A673 (cell line): Measurements from ENCODE around the gene PLCL1. TPM values are rescaled to one million over a fixed set of nuclear protein-coding genes. Genes with fewer than 3 reads are reported as not detected.

Experiments used
- BruUV-seq: library from RNA; stranded (reverse); fragments of 400-500 nt; replicated peaks from 2 replicates; lab custom pipeline; 2021; lab: Mats Ljungman, UMichigan
- CTCF ChIA-PET: fragments of 300-600 bp; sonication (Branson Sonifier 250); formaldehyde crosslinking; loops from one replicate; lab custom pipeline; 2022; ENCODE audit warnings: antibody characterized with exemption; lab: Charles Lee
- POLR2A ChIA-PET: fragments of 300-600 bp; sonication (Branson Sonifier 250); formaldehyde crosslinking; loops from one replicate; lab custom pipeline; 2022; ENCODE audit warnings: antibody characterized with exemption; ENCODE audit not compliant: low non-redundant PET; lab: Charles Lee
- DNase-seq: peaks from one replicate; pipeline ENCODE4 v3.0.0-alpha.2; 2015; ENCODE audit warnings: low spot score
- H3K27ac ChIP-seq: fragments of 200-600 bp; sonication (generic); 2 replicates; pipeline ENCODE4 v1.5.1; 2016; ENCODE audit warnings: mixed run types, low read depth, mild to moderate bottlenecking, mixed read lengths, antibody characterized with exemption, low read length; ENCODE audit not compliant: poor library complexity, severe bottlenecking
- H3K27me3 ChIP-seq: fragments of 200-600 bp; sonication (generic); replicated peaks from 2 replicates; pipeline ENCODE4 v1.6.1; 2017; ENCODE audit warnings: mixed run types, low read depth, mild to moderate bottlenecking, mixed read lengths, antibody characterized with exemption, low read length; ENCODE audit not compliant: insufficient read depth, poor library complexity
- H3K36me3 ChIP-seq: fragments of 200-600 bp; sonication (generic); 2 replicates; pipeline ENCODE4 v1.6.1; 2016; ENCODE audit warnings: mixed run types, mild to moderate bottlenecking, mixed read lengths, antibody characterized with exemption, low read length; ENCODE audit not compliant: insufficient read depth, poor library complexity, severe bottlenecking
- H3K4me1 ChIP-seq: fragments of 200-600 bp; sonication (generic); 2 replicates; pipeline ENCODE4 v1.6.1; 2017; ENCODE audit warnings: mixed run types, mild to moderate bottlenecking, mixed read lengths, antibody characterized with exemption, low read length; ENCODE audit not compliant: insufficient read depth, poor library complexity, severe bottlenecking
- H3K4me3 ChIP-seq: fragments of 200-600 bp; sonication (generic); 2 replicates; pipeline ENCODE4 v1.5.1; 2016; ENCODE audit warnings: low read depth, mixed run types, mild to moderate bottlenecking, mixed read lengths, low read length; ENCODE audit not compliant: poor library complexity, severe bottlenecking
- H3K9me3 ChIP-seq: fragments of 200-600 bp; sonication (generic); 2 replicates; pipeline ENCODE4 v1.6.1; 2016; ENCODE audit warnings: mixed run types, low read depth, mild to moderate bottlenecking, mixed read lengths, antibody characterized with exemption, low read length; ENCODE audit not compliant: poor library complexity, severe bottlenecking
- CTCF ChIP-seq: fragments of 300-800, 200-600 bp; sonication (generic); conservative IDR thresholded peaks from 2 replicates; pipeline ENCODE4 v1.5.1; 2017; ENCODE audit warnings: low read depth, mild to moderate bottlenecking, antibody characterized with exemption, low read length, moderate library complexity, mixed read lengths
- EZH2 ChIP-seq: fragments of 200-600 bp; sonication (generic); IDR thresholded peaks from 2 replicates; pipeline ENCODE4 v1.6.1; 2017; ENCODE audit warnings: borderline replicate concordance, low read depth, mild to moderate bottlenecking, mixed read lengths, antibody characterized with exemption, low read length; ENCODE audit not compliant: poor library complexity, severe bottlenecking
- intact Hi-C: fragments of 100-400 bp; cut with micrococcal nuclease; formaldehyde crosslinking; loops from one replicate; pipeline ENCODE4 v1.10.0; 2022; ENCODE audit not compliant: unreplicated experiment
- total RNA-seq: library from RNA; stranded (reverse); gene quantifications from 2 replicates; pipeline ENCODE4 v1.2.3, GENCODE V29; 2021

The PLCL1 gene
- total RNA-seq, 1 experiment from 2014 or later: not detected

DNA sequence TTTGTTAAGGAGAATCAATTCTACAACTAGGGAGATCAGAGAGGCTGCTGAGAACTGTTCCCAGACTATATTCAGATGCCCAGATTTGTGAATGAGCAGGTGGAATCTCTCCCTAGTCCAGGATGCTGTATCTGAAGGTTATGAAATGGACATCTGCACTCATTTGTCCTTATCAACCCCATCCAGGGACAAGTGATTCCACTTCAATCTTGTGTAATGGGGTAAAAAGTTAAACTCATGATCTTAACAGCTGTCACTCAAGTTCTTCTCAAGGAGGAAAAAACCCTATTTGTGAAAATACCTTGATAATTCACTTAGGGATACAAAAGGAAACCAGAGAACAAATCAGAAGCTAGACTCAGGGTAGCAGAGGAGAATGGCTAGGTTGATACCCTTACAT is 144.8 kb downstream of the PLCL1 start:
- no TSS peak for BruUV-seq
- DNase-seq: no peak
- Histone ChIP-seq H3K4me3 (no peak overlapping the region), H3K27ac (no peak overlapping the region), H3K4me1 (no peaks in the 10 kb centered on the region), H3K36me3 (no peaks in the 10 kb centered on the region), H3K9me3 (no peaks in the 10 kb centered on the region), H3K27me3 (no peaks in the 10 kb centered on the region)
- TF ChIP-seq CTCF: no peak
- no peak for TF ChIP-seq EZH2
- intact Hi-C loops: no loop called here
- POLR2A ChIA-PET: no interaction called here
- CTCF ChIA-PET: no interaction called here

DNA sequence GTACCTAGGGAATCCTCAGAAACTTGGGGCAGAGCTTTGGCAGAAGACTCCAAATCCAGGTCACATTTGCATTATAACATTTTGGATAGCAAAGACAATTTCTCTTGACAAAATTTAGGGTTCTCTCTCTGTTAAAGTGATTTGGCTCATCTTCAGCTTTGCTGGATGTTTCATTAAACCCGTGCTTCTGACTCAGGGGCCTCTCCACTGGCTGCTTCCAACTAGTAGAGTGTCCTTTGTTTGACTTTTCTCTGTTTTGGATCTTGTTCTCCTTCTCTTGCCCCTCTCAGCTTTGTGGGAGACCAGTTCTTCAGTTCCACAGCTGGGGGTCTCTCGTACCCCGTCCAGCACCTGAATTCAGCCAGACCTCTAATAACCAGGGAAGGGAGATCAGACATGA is 145.6 kb downstream of the PLCL1 start:
- CTCF ChIA-PET: no interaction called here
- no peak for DNase-seq
- BruUV-seq: no TSS peak

DNA sequence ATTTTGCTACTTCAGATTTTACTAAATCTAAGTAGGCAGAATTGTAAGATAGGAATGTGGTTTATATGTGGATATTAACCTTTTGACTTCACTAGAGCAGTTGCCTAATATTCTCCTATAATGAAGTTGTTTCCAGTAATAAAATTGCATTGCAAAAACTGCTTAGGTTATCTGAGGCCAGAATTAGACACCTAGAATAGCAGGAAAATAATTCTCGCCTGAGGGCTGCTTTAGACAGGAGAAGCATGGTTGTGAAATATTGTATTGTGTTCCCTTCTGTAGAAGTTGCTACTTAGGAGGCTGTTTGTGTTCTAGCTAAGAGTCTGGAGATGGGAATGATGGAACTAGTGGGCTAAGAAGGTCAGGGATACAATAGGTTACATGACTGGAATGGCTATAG is 146.3 kb downstream of the PLCL1 start:
- Histone ChIP-seq H3K4me1 (no peaks in the 10 kb centered on the region), H3K36me3 (no peaks in the 10 kb centered on the region), H3K9me3 (no peaks in the 10 kb centered on the region), H3K27ac (no peak overlapping the region), H3K4me3 (no peak overlapping the region), H3K27me3 (no peaks in the 10 kb centered on the region)
- BruUV-seq: no TSS peak
- ChIA-PET POLR2A (no interaction called here), CTCF (no interaction called here)
- intact Hi-C loops: no loop called here
- no peak for DNase-seq
- TF ChIP-seq CTCF (no peak), EZH2 (no peak)

More for the DNA sequence above, 145.6 kb downstream of the PLCL1 start:
- Histone ChIP-seq H3K27ac (no peak overlapping the region), H3K27me3 (no peaks in the 10 kb centered on the region), H3K9me3 (no peaks in the 10 kb centered on the region), H3K4me1 (no peaks in the 10 kb centered on the region), H3K4me3 (no peak overlapping the region), H3K36me3 (no peaks in the 10 kb centered on the region)
- POLR2A ChIA-PET: no interaction called here
- intact Hi-C loops: no loop called here
- no peak for TF ChIP-seq CTCF
- no peak for TF ChIP-seq EZH2
